GM19452 (cell line): ENCODE results near the gene COL26A1.
"Not testable (repeated sequence)": the region's sequence is repeated elsewhere in the genome, so short reads cannot be mapped to it uniquely, and the experiment has no call there.

Experiments used
- ATAC-seq: cut with Tn5 transposase; IDR thresholded peaks from one replicate; pipeline ENCODE4 v1.9.1; 2021; ENCODE audit not compliant: unreplicated experiment

Gene COL26A1

GRCh38 chr7:101590663-101591435 lies 228.2 kb downstream of the COL26A1 start:
- ATAC-seq = no peak

DNA sequence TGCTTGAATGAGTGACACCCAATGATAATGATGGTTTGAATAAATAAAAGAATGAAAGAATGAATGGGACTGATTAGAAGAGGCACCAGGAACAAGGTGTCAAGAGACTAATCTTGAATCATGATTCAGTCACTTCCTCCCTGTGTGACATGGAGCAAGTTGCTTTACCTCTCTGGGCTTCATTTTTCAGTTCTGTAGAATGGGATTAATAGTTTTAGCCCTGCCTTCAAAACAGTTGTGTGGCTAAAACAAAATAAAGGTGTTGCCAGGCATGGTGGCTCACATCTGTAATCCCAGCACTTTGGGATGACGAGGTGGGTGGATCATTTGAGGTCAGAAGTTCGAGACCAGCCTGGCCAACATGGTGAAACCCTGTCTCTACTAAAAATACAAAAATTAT lies 228.8 kb downstream of the COL26A1 start:
- no peak for ATAC-seq

- no peak for ATAC-seq
Measured at GRCh38 chr7:101593556-101593955, 230.9 kb downstream of the COL26A1 start.

DNA sequence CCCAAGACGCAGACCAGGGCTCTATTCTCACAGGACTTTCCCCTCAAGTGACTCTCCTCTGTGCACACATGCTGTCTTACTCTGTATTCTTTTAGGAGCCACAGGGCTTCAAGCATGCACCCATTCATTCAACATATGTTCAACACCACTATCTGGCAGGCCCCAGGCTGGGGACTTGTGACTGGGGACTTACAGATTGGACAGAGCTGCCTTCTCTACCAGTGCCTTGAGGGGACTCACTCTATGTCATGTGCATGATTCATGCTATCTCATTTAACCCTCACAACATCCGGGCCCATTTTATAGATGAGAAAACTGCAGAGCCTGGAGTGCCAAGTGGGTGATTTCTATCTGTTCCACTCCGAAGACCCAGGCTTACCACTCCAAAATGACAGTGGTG lies 232.1 kb downstream of the COL26A1 start:
- ATAC-seq = no peak

DNA sequence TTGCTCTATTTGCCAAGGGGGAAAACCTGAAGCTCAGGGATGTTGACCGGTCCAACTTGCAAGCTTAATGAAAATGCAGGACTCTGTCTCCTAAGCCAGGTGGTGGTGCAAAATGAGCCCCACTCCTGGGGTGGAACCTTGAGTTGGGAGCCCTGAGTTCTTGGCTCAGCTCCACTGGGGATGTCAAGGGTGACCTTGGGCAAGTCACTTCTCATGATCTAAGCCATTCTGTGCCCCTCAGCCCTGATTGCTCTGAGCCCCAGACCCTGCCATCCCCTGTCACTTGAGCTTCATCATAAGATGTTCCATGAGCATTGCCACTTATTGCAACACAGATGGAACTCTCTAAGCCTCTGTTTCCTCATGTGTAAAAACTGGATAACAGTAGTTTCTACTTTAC lies 232.6 kb downstream of the COL26A1 start:
- no peak for ATAC-seq

- no peak for ATAC-seq
Measured at GRCh38 chr7:101595766-101596537, 233.3 kb downstream of the COL26A1 start.

- ATAC-seq = no peak
Measured at GRCh38 chr7:101596898-101597297, 234.2 kb downstream of the COL26A1 start.

DNA sequence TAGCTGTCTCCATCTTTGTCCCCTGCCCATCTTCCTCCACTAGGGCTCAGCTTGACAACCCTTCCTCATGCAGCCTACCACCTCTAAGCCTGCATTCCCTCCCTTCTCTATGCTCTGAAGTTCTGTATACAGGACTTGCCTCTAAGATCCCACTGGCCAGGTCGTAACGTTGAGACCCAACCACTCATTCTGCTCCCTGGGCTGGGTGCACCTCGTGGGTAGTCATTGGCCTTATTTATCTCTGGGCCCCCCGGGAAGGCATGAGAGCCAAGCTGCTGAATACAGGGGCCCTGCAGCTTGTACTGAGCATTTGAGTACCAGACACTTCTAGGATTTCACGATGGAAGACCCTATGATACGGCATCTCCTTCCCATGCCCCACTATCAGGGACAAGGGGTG lies 235.3 kb downstream of the COL26A1 start:
- no peak for ATAC-seq

DNA sequence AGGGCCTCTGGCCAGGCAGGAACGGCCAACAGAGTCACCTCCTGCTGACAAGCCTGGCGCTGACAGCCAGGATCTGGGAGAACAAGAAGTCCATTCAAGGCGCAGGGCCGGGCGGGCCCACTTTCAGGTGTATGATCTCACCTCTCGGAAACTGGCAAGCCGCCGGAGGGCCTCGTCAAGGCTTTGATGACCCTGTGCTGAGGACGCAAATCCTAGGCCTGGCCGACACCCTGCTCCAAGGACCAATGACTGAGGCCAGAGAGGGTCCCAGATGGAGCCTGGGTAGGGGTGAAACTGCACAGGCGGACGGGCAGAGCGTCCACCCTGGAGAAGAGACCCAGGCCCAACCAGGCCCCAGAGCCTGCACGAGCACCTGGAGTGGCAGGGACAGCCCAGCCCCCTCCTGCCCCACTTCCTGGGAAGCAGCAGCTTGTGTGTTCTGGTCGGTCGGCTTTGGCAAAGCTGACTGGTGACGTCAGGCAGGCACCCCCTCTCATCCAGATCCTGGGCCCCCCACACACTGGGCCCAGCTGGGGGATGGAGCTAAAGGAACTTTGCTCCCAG lies 235.8 kb downstream of the COL26A1 start:
- ATAC-seq = no peak

DNA sequence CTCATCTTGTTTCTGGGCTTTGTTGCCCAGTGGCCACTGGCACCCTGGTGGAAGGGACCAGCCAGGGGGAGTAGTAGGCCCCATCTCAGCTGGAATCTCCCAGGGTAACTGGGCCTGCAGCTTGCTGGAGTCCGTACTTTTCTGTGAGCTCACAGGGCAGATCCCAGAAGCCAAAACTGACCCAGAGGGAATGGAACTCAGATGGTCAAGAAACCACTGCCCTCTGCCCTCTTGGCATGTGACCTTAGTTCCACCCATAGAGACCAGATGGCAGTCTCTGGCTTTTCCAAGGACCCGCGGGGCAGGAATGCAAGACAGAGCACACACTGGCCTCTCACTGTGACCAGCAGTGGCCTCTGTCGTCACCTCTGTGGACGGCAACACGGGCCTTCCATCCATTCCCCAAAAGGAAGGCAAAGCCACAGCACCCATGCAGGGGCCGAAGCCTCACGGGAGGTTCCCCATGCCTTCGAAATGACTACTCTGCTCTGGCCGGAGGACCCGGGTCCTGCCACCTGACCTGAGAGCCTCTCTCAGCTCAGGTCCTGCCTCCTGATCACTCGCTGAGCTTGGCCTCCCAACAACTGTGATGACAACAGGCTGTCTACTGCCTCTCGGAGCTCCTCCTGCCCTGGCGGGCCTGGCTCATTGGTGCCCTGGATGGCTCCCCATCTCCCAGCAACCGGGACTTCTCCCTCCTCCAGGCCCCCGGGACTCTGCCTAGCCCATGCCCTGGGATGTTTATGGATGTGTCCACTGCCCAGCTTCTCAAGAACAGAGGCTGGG lies 236.5 kb downstream of the COL26A1 start:
- no peak for ATAC-seq

DNA sequence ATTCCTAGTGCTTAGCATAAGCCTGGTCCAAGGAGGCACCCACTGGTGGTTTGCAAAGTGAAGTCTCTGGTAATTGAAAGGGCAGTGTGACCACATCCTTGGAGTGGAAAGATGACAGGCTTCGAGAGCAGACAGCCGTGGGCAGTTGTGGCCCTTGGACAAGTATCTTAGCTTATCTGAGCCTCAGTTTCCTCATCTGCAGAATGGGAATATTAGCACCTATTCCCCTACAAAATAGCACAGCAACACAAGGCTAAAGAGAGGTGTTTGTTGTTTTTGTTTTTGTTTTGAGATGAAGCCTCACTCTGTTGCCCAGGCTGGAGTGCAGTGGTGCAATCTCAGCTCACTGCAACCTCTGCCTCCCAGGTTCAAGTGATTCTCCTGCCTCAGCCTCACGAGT lies 237.1 kb downstream of the COL26A1 start:
- ATAC-seq = no peak

DNA sequence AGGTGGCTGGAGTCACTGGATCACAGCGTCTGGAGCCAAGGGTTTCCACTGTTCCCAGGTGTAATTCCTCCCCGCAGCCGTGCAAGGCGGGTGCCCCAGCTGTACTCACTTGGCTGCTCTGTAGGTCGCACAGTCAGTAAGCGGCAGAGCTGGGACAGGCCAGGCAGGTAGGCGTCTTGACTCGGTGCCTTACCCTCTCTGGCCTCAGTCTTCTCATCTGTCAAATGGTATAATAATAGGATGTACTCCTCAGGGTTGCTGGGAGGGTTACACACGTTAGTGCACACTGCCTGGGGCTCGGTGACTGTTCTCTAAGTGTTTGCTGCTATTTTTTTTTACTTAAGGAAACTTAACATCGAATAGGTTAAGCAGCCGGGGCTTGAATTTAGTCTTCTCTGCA lies 239.4 kb downstream of the COL26A1 start:
- no peak for ATAC-seq

DNA sequence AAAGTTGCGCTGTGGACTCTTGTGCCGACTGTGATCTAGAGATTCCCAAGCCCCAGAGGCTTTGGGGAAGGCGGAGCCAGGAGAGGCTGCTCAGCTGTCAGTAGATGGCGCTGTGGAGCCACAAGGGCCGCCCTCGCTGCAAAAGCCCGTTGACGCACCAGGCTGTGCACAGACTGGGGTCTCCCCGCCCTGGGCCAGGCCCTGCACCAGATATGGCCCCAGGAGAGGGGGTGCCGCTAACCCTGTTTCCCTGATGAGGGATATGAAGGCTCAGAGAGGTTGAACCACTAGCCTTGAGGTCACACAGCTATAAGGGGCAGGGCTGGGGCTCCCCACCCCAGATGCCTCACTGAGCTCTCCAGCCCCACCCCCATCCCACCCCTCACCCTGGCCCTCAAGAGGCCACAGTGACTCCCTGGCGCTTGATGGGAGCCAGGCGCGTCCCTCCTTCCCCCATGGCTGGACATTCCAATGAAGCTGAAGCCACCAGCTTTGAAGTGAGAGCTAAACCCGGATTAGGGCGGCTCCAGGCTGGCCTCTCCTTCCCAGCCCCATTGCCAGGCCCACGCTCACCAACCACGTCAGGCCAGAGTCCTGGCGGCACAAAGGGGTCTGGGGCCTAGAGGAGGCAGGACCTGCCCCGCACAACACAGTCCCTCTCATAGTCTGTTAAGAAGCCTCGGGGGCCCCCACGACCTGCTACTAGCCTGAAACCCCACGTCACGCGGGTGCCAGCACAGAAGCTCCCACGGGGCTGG lies 240.0 kb downstream of the COL26A1 start:
- ATAC-seq = no peak

- ATAC-seq = no peak
Measured at GRCh38 chr7:101604331-101604933, 241.8 kb downstream of the COL26A1 start.

GRCh38 chr7:101604934-101605332 lies 242.3 kb downstream of the COL26A1 start:
- ATAC-seq = not testable (repeated sequence)

DNA sequence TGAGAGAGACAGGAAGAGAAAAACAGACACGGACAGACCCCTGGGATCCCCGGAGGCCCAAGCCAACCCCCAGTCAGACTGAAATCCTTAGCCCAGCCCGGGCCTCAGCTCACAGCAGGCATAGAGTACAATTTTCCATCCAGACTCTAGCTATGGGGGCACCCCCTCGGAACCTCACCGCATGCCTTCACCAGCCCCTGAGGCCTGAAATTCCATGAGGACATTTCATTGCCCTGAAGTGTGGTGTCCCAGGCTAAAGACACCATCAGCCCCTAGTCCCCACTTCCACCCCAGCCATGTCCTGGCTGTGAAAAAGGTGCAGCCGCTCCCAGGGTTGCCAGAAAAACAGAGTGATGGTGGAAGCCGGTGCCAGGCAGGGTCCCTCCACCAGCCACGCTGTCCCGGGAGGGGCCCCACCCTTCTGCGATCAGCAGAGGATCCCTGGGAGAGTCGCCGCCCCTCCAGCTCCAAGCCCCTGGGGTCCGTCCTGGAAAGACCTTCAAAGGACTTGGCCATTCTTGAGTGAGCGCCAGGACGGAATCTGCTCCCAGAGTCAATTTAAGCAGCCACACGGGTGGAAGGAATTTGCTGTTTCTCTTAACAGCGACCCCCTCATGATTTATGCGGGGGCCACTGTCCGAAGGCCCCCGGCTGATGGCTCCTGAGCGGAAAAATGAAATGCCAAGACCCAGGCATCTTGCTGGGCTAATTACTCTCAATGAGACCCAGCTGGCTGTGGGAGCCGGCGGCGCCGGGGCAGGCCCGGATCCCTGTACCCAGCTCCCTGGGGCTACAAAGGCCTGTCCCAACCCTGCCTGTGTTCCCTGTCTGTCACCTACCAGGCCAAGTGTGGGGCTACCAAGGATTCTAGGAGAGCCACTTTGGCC lies 243.2 kb downstream of the COL26A1 start:
- ATAC-seq = no peak

- ATAC-seq = no peak
Measured at GRCh38 chr7:101606498-101606923, 243.8 kb downstream of the COL26A1 start.
